CD4-positive, CD25-positive, alpha-beta regulatory T cell (primary cell): ENCODE results near the gene UNC5B. TPM values are rescaled to one million over a fixed set of nuclear protein-coding genes. Genes with fewer than 3 reads are reported as not detected.

Source experiments
- ATAC-seq, 2 donors: fragments of 150-1000 bp; cut with Tn5 transposase; one replicate each; pipeline ENCODE4 v1.10.0; 2021; ENCODE audit warnings: low read depth in 2 of 2, moderate number of reproducible peaks in 2 of 2, moderate library complexity in 1 of 2
- DNase-seq, 3 donors: peaks; one replicate each; pipeline versions ENCODE4 v3.0.0 to v3.0.0-alpha.2; 2012 to 2022; ENCODE audit warnings: mixed read lengths in 1 of 3
- H3K27ac ChIP-seq: one replicate; pipeline ENCODE4 v1.7.0; 2013; ENCODE audit warnings: mild to moderate bottlenecking, low read length; ENCODE audit not compliant: insufficient read depth, poor library complexity, severe bottlenecking
- H3K27me3 ChIP-seq: one replicate; pipeline ENCODE4 v1.7.0; 2013; ENCODE audit warnings: low read length; ENCODE audit not compliant: control insufficient read depth, insufficient read depth
- H3K36me3 ChIP-seq: one replicate; pipeline ENCODE4 v1.7.0; 2013; ENCODE audit warnings: mild to moderate bottlenecking, low read length, moderate library complexity; ENCODE audit not compliant: control insufficient read depth, insufficient read depth
- H3K4me1 ChIP-seq: 2 replicates; pipeline ENCODE4 v1.7.0; 2013; ENCODE audit warnings: mild to moderate bottlenecking, low read length; ENCODE audit not compliant: insufficient read depth, control insufficient read depth, poor library complexity, severe bottlenecking
- H3K4me3 ChIP-seq: one replicate; pipeline ENCODE4 v1.7.0; 2013; ENCODE audit warnings: low read depth, mild to moderate bottlenecking, low read length, moderate library complexity
- H3K9me3 ChIP-seq, 2 experiments: 1 replicate in 1 of 2; 2 replicates in 1 of 2; pipeline ENCODE4 v1.7.0; 2013; ENCODE audit warnings: low read length in 2 of 2, mild to moderate bottlenecking in 1 of 2, moderate library complexity in 1 of 2; ENCODE audit not compliant: control insufficient read depth in 2 of 2
- H3K27ac Mint-ChIP-seq, 3 donors: one replicate each; pipeline ENCODE4 v1.8.0; 2020 to 2022; ENCODE audit warnings: mild to moderate bottlenecking in 3 of 3, mixed read lengths in 3 of 3, moderate library complexity in 2 of 3
- H3K27me3 Mint-ChIP-seq: one replicate; pipeline ENCODE4 v1.8.0; 2022; ENCODE audit warnings: mild to moderate bottlenecking, mixed read lengths
- H3K36me3 Mint-ChIP-seq: one replicate; pipeline ENCODE4 v1.8.0; 2020; ENCODE audit warnings: mixed read lengths
- H3K4me1 Mint-ChIP-seq, 4 donors: one replicate each; pipeline ENCODE4 v1.8.0; 2020 to 2022; ENCODE audit warnings: mixed read lengths in 4 of 4, mild to moderate bottlenecking in 1 of 4
- H3K4me3 Mint-ChIP-seq, 4 donors: one replicate each; pipeline ENCODE4 v1.8.0; 2020 to 2022; ENCODE audit warnings: mild to moderate bottlenecking in 4 of 4, mixed read lengths in 4 of 4, moderate library complexity in 3 of 4
- H3K9me3 Mint-ChIP-seq, 7 donors: one replicate each; pipeline ENCODE4 v1.8.0; 2020 to 2022; ENCODE audit warnings: mixed read lengths in 7 of 7, mild to moderate bottlenecking in 3 of 7, moderate library complexity in 2 of 7
- polyA plus RNA-seq, 4 donors: library from polyadenylated mRNA; unstranded; fragments of 300-500 nt; fragmentation: Illumina TruSeq; gene quantifications; one replicate each; pipeline ENCODE4 v1.2.3, GENCODE V29; 2021
- total RNA-seq: library from RNA; stranded (reverse); gene quantifications from one replicate; pipeline ENCODE4 v1.2.3, GENCODE V29; 2022

UNC5B gene
- total and polyA plus RNA-seq, 5 donors from 2014 or later = 0.07 TPM; not detected in 4

GRCh38 chr10:71219918-71220688 is 7.7 kb downstream of the UNC5B start:
- Mint-ChIP-seq H3K36me3 (no peaks in the 10 kb centered on the region), H3K27me3 (peaks cover 44% of the 10 kb centered on the region), H3K4me3 (no peak overlapping the region), H3K27ac (no peak overlapping the region), H3K9me3 (peaks cover 0 to 1% (median 0%) of the 10 kb centered on the region in 7 donors), H3K4me1 (peaks cover 0 to 16% (median 3%) of the 10 kb centered on the region in 4 donors)
- Histone ChIP-seq H3K27ac (no peak overlapping the region), H3K9me3 (no peaks in the 10 kb centered on the region), H3K4me3 (no peak overlapping the region), H3K27me3 (peaks cover 8% of the 10 kb centered on the region), H3K36me3 (no peaks in the 10 kb centered on the region), H3K4me1 (no peaks in the 10 kb centered on the region)
- ATAC-seq (no peak), DNase-seq (no peak)

- Mint-ChIP-seq H3K36me3 (no peaks in the 10 kb centered on the region), H3K4me1 (peaks cover 0 to 12% (median 2%) of the 10 kb centered on the region in 4 donors), H3K27ac (no peak overlapping the region), H3K9me3 (peaks cover 0 to 1% (median 0%) of the 10 kb centered on the region in 7 donors), H3K4me3 (no peak overlapping the region), H3K27me3 (peaks cover 38% of the 10 kb centered on the region)
- ATAC-seq = no peak
- no peaks in the 10 kb centered on the region for H3K4me1 ChIP-seq
- H3K4me3 ChIP-seq = no peak overlapping the region
- DNase-seq = no peak
- no peaks in the 10 kb centered on the region for H3K9me3 ChIP-seq
- H3K27me3 ChIP-seq = peaks cover 7% of the 10 kb centered on the region
- H3K27ac ChIP-seq = no peak overlapping the region
- no peaks in the 10 kb centered on the region for H3K36me3 ChIP-seq
These were observed 8.5 kb downstream of the UNC5B start for GRCh38 chr10:71220689-71221540.

GRCh38 chr10:71221586-71222202 is 9.3 kb downstream of the UNC5B start:
- H3K4me3 ChIP-seq = no peak overlapping the region
- no peak overlapping the region for H3K27ac Mint-ChIP-seq
- H3K9me3 Mint-ChIP-seq = peaks cover 0 to 1% (median 0%) of the 10 kb centered on the region in 7 donors
- no peaks in the 10 kb centered on the region for H3K36me3 ChIP-seq
- H3K4me1 Mint-ChIP-seq = peaks cover 0 to 8% (median 0%) of the 10 kb centered on the region in 4 donors
- no peaks in the 10 kb centered on the region for H3K4me1 ChIP-seq
- peaks cover 30% of the 10 kb centered on the region for H3K27me3 Mint-ChIP-seq
- no peak overlapping the region for H3K27ac ChIP-seq
- H3K27me3 ChIP-seq = peaks cover 2% of the 10 kb centered on the region
- H3K36me3 Mint-ChIP-seq = no peaks in the 10 kb centered on the region
- no peak overlapping the region for H3K4me3 Mint-ChIP-seq
- ATAC-seq (no peak), DNase-seq (no peak)
- H3K9me3 ChIP-seq = no peaks in the 10 kb centered on the region

GRCh38 chr10:71222601-71223346 is 10.4 kb downstream of the UNC5B start:
- peaks cover 0 to 4% (median 0%) of the 10 kb centered on the region in 4 donors for H3K4me1 Mint-ChIP-seq
- no peaks in the 10 kb centered on the region for H3K36me3 Mint-ChIP-seq
- Histone ChIP-seq H3K36me3 (no peaks in the 10 kb centered on the region), H3K9me3 (no peaks in the 10 kb centered on the region), H3K27me3 (peaks cover 2% of the 10 kb centered on the region), H3K4me1 (no peaks in the 10 kb centered on the region), H3K27ac (no peak overlapping the region), H3K4me3 (no peak overlapping the region)
- ATAC-seq (no peak), DNase-seq (no peak)
- no peak overlapping the region for H3K4me3 Mint-ChIP-seq
- H3K9me3 Mint-ChIP-seq = peaks cover 0 to 1% (median 0%) of the 10 kb centered on the region in 7 donors
- H3K27me3 Mint-ChIP-seq = peaks cover 24% of the 10 kb centered on the region
- H3K27ac Mint-ChIP-seq = no peak overlapping the region

GRCh38 chr10:71223347-71224058 is 11.1 kb downstream of the UNC5B start:
- Histone ChIP-seq H3K4me3 (no peak overlapping the region), H3K27ac (no peak overlapping the region), H3K4me1 (no peaks in the 10 kb centered on the region), H3K36me3 (no peaks in the 10 kb centered on the region), H3K9me3 (no peaks in the 10 kb centered on the region), H3K27me3 (peaks cover under 1% of the 10 kb centered on the region)
- no peak for ATAC-seq
- Mint-ChIP-seq H3K36me3 (no peaks in the 10 kb centered on the region), H3K4me3 (no peak overlapping the region), H3K4me1 (no peaks in the 10 kb centered on the region), H3K9me3 (no peaks in the 10 kb centered on the region), H3K27ac (no peak overlapping the region), H3K27me3 (peaks cover 17% of the 10 kb centered on the region)
- no peak for DNase-seq

GRCh38 chr10:71225291-71226058 is 13.1 kb downstream of the UNC5B start:
- no peak overlapping the region for H3K4me3 ChIP-seq
- no peaks in the 10 kb centered on the region for H3K36me3 ChIP-seq
- Mint-ChIP-seq H3K27ac (no peak overlapping the region), H3K9me3 (no peaks in the 10 kb centered on the region), H3K4me1 (no peaks in the 10 kb centered on the region), H3K36me3 (no peaks in the 10 kb centered on the region), H3K27me3 (no peaks in the 10 kb centered on the region), H3K4me3 (no peak overlapping the region)
- no peaks in the 10 kb centered on the region for H3K9me3 ChIP-seq
- DNase-seq (no peak), ATAC-seq (no peak)
- H3K4me1 ChIP-seq = no peaks in the 10 kb centered on the region
- H3K27me3 ChIP-seq = no peaks in the 10 kb centered on the region
- no peak overlapping the region for H3K27ac ChIP-seq
